Articular chondrocyte of knee joint (primary cell): Measurements from ENCODE around the gene TCTN3. TPM values are rescaled to one million over a fixed set of nuclear protein-coding genes. Genes with fewer than 3 reads are reported as not detected.

ENCODE experiments used
- total RNA-seq: library from RNA; depleted of rRNA; stranded (reverse); fragments of >200 nt; gene quantifications from 2 replicates; pipeline ENCODE4 v1.2.3, GENCODE V29; 2012

TCTN3 gene, protein sequence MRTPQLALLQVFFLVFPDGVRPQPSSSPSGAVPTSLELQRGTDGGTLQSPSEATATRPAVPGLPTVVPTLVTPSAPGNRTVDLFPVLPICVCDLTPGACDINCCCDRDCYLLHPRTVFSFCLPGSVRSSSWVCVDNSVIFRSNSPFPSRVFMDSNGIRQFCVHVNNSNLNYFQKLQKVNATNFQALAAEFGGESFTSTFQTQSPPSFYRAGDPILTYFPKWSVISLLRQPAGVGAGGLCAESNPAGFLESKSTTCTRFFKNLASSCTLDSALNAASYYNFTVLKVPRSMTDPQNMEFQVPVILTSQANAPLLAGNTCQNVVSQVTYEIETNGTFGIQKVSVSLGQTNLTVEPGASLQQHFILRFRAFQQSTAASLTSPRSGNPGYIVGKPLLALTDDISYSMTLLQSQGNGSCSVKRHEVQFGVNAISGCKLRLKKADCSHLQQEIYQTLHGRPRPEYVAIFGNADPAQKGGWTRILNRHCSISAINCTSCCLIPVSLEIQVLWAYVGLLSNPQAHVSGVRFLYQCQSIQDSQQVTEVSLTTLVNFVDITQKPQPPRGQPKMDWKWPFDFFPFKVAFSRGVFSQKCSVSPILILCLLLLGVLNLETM
- total RNA-seq: 43.3 and 53.0 TPM in 2 replicates

DNA sequence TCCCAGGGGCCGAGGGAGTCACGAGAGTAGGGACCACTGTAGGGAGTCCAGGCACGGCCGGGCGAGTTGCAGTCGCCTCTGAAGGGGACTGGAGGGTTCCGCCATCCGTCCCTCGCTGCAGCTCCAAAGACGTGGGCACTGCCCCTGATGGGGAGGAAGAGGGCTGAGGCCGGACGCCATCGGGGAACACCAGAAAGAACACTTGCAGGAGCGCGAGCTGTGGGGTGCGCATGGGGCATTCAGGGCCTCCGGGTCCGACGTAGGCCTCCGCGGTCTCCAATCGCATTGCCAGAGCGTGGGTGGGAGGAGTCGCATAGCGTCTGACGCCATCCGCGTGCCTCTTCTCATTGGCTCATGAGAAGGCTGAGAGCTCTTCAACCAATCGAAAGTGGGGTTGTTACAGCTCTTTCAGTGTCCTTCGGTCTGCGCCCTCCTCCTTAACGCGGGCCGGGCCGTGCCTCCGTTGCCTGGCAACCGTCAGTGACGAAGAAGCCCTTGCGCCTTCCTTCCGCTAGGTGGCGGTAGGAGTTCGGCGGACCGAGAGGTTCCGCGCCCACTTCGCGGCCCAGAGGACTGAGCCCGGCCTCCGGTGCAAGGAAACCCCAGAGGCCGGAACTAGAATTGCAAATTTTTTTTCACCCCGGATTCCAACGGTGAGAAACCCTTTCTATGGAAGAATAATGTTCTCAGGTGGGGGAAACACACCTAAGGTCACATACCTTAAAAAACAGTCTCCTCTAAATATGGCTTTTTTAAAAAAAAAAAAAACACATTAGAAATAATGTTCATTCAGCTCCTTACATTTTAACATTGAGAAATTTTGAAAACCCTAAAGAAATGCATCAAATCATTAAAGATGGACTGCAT is at the start of gene TCTN3:
Gene TCTN3 (minus strand): TSS at position 260 of the 867 bp plus-strand sequence. CDS start 28 bp downstream, at position 232.

DNA sequence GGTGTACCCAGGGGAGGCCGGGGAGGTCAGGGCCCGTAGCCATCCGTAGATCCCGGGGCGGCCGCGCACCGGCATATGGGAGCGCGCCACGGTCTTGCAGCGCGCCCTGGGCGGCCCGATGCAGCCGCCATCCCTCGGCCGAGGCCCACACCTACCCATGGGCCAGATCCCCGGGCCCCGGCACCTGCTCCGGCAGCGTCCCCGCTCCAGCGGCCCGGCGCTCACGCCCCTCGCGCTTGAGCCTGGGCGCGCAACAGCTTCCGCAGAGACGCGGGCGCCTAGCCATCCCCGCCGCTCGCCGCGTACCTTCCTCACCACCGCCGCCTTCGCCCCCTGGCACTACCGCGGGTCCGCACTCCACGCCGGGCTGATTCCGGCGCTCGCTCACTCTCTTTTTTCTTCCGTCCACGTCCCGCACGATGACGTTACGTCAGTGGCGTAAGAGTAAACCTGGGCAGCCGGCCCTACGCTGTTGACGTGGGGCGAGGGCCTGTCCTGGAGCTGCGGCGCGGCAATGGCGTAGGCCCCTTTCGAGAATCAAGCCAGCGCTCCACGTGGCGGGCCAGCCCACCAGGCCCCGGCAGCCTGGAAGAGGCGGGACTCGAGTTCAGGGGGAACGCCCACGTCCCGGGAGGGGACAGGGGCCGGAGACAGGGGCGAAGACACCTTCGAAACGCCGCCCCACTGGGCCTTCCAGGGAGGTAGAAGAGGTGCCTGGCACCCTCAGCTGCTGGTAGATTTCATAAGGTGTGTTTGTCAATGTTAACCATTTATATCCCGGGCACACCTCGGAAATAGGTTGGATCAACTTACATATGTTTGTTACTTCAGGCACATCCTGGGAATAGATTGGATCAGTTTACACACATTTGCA is 37.2 kb downstream of the TCTN3 start, which contains the start of gene ALDH18A1:
Gene ALDH18A1 (minus strand): TSS at position 421 of the 874 bp plus-strand sequence. CDS start 3,334 bp downstream, outside the sequence.

Other genes with a start within 250 kb of the TCTN3 start
- 1.3 and 2.6 TPM in 2 replicates for gene SORBS1, start 132.6 kb downstream of the TCTN3 start, total RNA-seq
- 102 and 115 TPM in 2 replicates for gene ALDH18A1, start 37.2 kb downstream of the TCTN3 start, total RNA-seq
- gene ENTPD1, start 62.2 kb upstream of the TCTN3 start, total RNA-seq: 0.26 and 0.32 TPM in 2 replicates
- 0.13 and 0.65 TPM in 2 replicates for gene CC2D2B, start 214.0 kb upstream of the TCTN3 start, total RNA-seq